ENCODE measurements around the gene DNMT3A. TPM values are rescaled to one million over a fixed set of nuclear protein-coding genes. Genes with fewer than 3 reads are reported as not detected.

DNMT3A gene
- total RNA-seq, 1 experiment from 2014 or later: 215 TPM

GRCh38 chr2:25302758-25303375, 38.9 kb downstream of the DNMT3A start:
- Histone ChIP-seq H3K23me2 (ENCODE audit: insufficient read length, low read depth, low read length, poor library complexity, severe bottlenecking) (peaks cover 2% of the 10 kb centered on the region), H4K20me1 (ENCODE audit: control insufficient read depth, insufficient read depth, insufficient read length) (no peaks in the 10 kb centered on the region), H2BK5ac (ENCODE audit: insufficient read length, low read length) (no peak overlapping the region), H3K14ac (ENCODE audit: insufficient read depth, low read length) (no peak overlapping the region), H3K9me3 (ENCODE audit: control insufficient read depth, low read depth, low read length) (no peaks in the 10 kb centered on the region), H2BK120ac (ENCODE audit: low read depth, low read length, poor library complexity, severe bottlenecking) (no peak overlapping the region), H3K27ac (ENCODE audit: insufficient read length, low read depth, low read length) (no peak overlapping the region), H2BK20ac (ENCODE audit: low read depth, low read length, poor library complexity, severe bottlenecking) (no peak overlapping the region), H3K23ac (ENCODE audit: insufficient read length, low read depth, low read length) (no peak overlapping the region), H3K4me2 (ENCODE audit: insufficient read depth, insufficient read length, low read length) (no peak overlapping the region), H3K79me2 (ENCODE audit: insufficient read depth, low read length) (no peaks in the 10 kb centered on the region), H3K79me1 (ENCODE audit: insufficient read depth, low read depth, low read length, poor library complexity, severe bottlenecking) (no peaks in the 10 kb centered on the region), H4K5ac (ENCODE audit: insufficient read length, low read depth, low read length) (no peak overlapping the region), H4K91ac (ENCODE audit: insufficient read length, low read depth, low read length) (no peak overlapping the region), H3K56ac (ENCODE audit: insufficient read length, low read depth, low read length) (no peak overlapping the region), H3K4ac (ENCODE audit: low read depth, low read length) (no peak overlapping the region), H3T11ph (ENCODE audit: low read length) (no peak overlapping the region), H3K4me1 (ENCODE audit: insufficient read depth, low read length) (peaks cover 9% of the 10 kb centered on the region; the same call in 1 of the 2 replicates), H2BK15ac (ENCODE audit: low read depth, low read length) (no peak overlapping the region), H2AK5ac (ENCODE audit: insufficient read length, low read length) (no peak overlapping the region), H2AFZ (ENCODE audit: low read length) (no peak overlapping the region), H4K8ac (replicated peaks; ENCODE audit: insufficient read length, low read depth, low read length) (no peak overlapping the region), H3K9ac (ENCODE audit: extremely low read depth, insufficient read length, low read length) (no peak overlapping the region), H3K18ac (ENCODE audit: insufficient read length, low read depth, low read length) (no peak overlapping the region), H2BK12ac (ENCODE audit: insufficient read length, low read depth, low read length) (no peak overlapping the region), H3K27me3 (ENCODE audit: insufficient read depth, low read length) (no peaks in the 10 kb centered on the region)
- Mint-ChIP-seq H3K4me1 (peaks cover 30 to 38% of the 10 kb centered on the region in 2 experiments), H3K27me3 (ENCODE audit: low read depth) (no peaks in the 10 kb centered on the region; the same call in 1 of the 2 replicates), H3K36me3 (ENCODE audit: insufficient read depth in 1 of 3, low read depth in 3 of 3) (peaks cover 0 to 8% (median 0%) of the 10 kb centered on the region in 3 experiments; a peak in 2 of 7 replicates), H3K27ac (no peak overlapping the region), H3K4me3 (no peak overlapping the region), H3K9me3 (no peaks in the 10 kb centered on the region; a peak in 1 of 5 replicates)
- WGBS (ENCODE audit: extremely low coverage, insufficient read length, low lambda C conversion rate): no CpG with 5 or more reads among the region's 9 CpGs
- DNase-seq: no peak
- no peak for TF ChIP-seq CTCF (conservative IDR thresholded peaks at IDR 0.05)

Data from H9 (cell line).